Measurements from ENCODE around the gene XYLT1.

DNA sequence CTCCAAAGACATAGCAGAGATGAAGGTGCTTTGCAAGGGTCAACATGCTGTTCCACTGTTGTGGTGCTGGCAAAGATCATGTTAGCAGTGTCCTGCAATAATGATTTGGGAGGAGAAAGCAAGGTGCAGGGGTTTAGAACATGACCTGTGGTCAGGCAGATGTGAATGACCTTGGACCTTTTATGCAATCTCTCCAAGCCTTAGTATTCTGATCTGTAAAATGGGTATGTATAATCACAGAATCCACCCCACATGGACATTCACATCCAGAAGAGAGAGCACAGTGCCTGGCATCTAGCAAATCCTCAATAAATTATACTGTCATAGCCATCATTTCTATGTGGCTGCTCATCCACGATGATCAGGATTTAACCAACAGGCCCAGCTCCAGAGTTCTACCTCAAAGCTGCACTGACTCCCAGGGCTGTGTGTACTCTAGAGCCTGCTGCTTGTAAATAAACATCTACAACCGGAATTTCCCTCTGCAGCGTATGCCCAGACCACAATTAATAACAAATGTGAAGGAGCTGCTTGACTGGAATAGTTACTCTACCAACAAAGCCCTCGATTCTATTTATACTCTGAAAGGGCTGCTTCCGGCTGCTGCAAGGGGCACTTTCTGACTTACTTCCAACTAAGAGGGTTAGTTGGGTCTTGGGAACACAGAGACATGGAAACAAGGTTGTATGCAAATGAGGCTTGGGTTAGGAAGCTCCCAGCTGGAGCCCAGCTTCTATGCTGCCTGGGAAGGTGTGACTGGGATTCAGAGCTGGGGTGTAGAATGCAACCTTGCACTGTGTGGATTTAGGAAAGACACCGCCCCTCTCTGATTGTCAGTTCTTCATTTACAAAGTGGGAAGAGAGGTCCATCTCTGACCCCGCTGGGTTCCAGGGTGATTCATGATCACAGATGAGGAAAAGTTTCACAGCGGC lies 265.2 kb downstream of the XYLT1 start:
- TF ChIP-seq, protein P1, sequence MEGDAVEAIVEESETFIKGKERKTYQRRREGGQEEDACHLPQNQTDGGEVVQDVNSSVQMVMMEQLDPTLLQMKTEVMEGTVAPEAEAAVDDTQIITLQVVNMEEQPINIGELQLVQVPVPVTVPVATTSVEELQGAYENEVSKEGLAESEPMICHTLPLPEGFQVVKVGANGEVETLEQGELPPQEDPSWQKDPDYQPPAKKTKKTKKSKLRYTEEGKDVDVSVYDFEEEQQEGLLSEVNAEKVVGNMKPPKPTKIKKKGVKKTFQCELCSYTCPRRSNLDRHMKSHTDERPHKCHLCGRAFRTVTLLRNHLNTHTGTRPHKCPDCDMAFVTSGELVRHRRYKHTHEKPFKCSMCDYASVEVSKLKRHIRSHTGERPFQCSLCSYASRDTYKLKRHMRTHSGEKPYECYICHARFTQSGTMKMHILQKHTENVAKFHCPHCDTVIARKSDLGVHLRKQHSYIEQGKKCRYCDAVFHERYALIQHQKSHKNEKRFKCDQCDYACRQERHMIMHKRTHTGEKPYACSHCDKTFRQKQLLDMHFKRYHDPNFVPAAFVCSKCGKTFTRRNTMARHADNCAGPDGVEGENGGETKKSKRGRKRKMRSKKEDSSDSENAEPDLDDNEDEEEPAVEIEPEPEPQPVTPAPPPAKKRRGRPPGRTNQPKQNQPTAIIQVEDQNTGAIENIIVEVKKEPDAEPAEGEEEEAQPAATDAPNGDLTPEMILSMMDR (IDR thresholded peaks at IDR 0.05), result no peak
- TF ChIP-seq POLR2A (IDR thresholded peaks at IDR 0.05), result no peak

Data from thyroid gland (tissue), 4 donors.